ENCODE data around the gene GOLPH3.
"Not testable (repeated sequence)": the region's sequence is repeated elsewhere in the genome, so short reads cannot be mapped to it uniquely, and the experiment has no call there.

GOLPH3 gene

GRCh38 chr5:32174011-32174870 is at the start of gene GOLPH3:
Gene GOLPH3, minus strand, starts transcription at chr5:32174319. Its CDS starts 285 bp downstream, at chr5:32174034.
- DNase-seq: peak; percentile 86

- no peak for DNase-seq
Measured at GRCh38 chr5:32222723-32223470, 48.8 kb upstream of the GOLPH3 start.

GRCh38 chr5:32217886-32218396 is 43.8 kb upstream of the GOLPH3 start:
- DNase-seq: no peak

GRCh38 chr5:32214344-32214743 is 40.2 kb upstream of the GOLPH3 start:
- DNase-seq: not testable (repeated sequence)

GRCh38 chr5:32210151-32210550 is 36.0 kb upstream of the GOLPH3 start:
- no peak for DNase-seq

GRCh38 chr5:32208837-32209236 is 34.7 kb upstream of the GOLPH3 start:
- not testable (repeated sequence) for DNase-seq

GRCh38 chr5:32207355-32207634 is 33.2 kb upstream of the GOLPH3 start:
- no peak for DNase-seq

- no peak for DNase-seq
Measured at GRCh38 chr5:32206509-32207354, 32.6 kb upstream of the GOLPH3 start.

GRCh38 chr5:32206053-32206452 is 31.9 kb upstream of the GOLPH3 start:
- DNase-seq: no peak

GRCh38 chr5:32202394-32202793 is 28.3 kb upstream of the GOLPH3 start:
- no peak for DNase-seq

GRCh38 chr5:32201122-32201753 is 27.1 kb upstream of the GOLPH3 start:
- no peak for DNase-seq

GRCh38 chr5:32197032-32197431 is 22.9 kb upstream of the GOLPH3 start:
- no peak for DNase-seq

GRCh38 chr5:32195265-32195664 is 21.1 kb upstream of the GOLPH3 start:
- DNase-seq: no peak

- DNase-seq: no peak
Measured at GRCh38 chr5:32193591-32193990, 19.5 kb upstream of the GOLPH3 start.

- no peak for DNase-seq
Measured at GRCh38 chr5:32190095-32190494, 16.0 kb upstream of the GOLPH3 start.

GRCh38 chr5:32187675-32188074 is 13.6 kb upstream of the GOLPH3 start:
- DNase-seq: no peak

GRCh38 chr5:32182463-32183063 is 8.4 kb upstream of the GOLPH3 start:
- no peak for DNase-seq

- DNase-seq: peak; percentile 28
Measured at GRCh38 chr5:32173267-32174010, 680 bp downstream of the GOLPH3 start.

- no peak for DNase-seq
Measured at GRCh38 chr5:32172923-32173266, 1.2 kb downstream of the GOLPH3 start.

- peak; percentile 3 for DNase-seq
Measured at GRCh38 chr5:32172186-32172911, 1.8 kb downstream of the GOLPH3 start.
